GM12873 (cell line): Measurements from ENCODE around the gene SUMO3.

Experiments
- TF ChIP-seq, protein P1 (sequence below): IDR thresholded peaks from 2 replicates; pipeline ENCODE4 v1.5.1; 2012; ENCODE audit warnings: low read depth, mild to moderate bottlenecking, moderate library complexity, low read length, control low read depth; ENCODE audit not compliant: insufficient read depth; ENCODE audit errors: missing control alignments

The SUMO3 gene

DNA sequence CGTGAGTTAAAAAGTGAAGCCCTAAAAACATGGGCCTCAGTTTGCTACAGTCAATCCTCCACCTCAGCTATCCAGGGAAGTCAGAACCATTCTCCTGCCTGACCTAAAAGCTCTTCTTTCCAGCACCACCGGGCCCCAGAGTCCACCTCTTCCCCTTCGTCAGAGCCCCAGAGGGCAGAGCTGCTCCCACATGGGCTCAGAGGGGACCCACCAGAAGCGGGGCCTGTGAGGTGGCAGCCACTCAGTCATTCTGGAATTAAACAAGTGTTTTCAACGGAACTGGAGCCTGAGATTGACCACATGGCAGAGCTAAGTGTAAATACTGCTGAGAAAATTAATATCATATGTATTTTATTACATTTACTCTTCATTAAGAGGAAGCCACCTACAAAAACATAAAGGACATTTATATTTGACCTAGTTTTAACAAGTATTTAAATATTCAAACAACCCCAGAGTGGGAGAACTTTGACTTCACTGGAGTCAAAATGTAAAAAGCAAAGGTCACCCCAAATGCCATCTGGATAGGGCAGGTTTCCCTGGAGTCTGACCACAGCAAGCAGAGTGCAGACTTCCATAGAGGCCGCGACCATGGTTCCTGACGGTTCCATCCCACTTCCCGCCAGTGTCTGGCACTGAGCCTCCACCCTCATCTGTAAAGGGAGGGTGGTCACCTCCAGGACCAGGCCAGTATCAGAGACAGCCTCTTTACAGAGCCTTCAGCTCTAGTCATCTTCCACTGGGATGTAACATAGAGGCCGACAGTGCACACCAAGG, 1.8 kb downstream of the SUMO3 start:
- TF ChIP-seq, protein P1, sequence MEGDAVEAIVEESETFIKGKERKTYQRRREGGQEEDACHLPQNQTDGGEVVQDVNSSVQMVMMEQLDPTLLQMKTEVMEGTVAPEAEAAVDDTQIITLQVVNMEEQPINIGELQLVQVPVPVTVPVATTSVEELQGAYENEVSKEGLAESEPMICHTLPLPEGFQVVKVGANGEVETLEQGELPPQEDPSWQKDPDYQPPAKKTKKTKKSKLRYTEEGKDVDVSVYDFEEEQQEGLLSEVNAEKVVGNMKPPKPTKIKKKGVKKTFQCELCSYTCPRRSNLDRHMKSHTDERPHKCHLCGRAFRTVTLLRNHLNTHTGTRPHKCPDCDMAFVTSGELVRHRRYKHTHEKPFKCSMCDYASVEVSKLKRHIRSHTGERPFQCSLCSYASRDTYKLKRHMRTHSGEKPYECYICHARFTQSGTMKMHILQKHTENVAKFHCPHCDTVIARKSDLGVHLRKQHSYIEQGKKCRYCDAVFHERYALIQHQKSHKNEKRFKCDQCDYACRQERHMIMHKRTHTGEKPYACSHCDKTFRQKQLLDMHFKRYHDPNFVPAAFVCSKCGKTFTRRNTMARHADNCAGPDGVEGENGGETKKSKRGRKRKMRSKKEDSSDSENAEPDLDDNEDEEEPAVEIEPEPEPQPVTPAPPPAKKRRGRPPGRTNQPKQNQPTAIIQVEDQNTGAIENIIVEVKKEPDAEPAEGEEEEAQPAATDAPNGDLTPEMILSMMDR, result no peak

DNA sequence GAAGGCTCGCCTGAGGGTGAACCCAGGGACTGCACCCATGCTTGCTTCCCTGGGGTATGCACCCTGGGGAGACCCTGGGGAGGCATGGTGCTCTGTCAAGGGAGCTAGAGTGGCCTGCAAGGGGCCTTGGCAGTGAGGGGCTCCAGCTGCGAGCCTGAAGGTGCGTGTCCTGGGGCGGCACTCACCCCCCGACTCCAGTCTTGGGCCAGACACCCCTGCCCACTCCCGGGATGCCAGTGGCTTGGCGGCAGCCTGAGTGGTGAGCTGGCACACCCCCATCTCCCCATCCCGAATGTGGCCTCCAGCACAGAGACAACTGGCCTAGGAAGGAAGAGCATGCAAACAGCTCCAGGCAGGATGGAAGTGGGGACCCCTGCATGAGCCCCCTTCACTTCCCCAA, 2.6 kb downstream of the SUMO3 start:
- TF ChIP-seq, protein P1, result no peak

DNA sequence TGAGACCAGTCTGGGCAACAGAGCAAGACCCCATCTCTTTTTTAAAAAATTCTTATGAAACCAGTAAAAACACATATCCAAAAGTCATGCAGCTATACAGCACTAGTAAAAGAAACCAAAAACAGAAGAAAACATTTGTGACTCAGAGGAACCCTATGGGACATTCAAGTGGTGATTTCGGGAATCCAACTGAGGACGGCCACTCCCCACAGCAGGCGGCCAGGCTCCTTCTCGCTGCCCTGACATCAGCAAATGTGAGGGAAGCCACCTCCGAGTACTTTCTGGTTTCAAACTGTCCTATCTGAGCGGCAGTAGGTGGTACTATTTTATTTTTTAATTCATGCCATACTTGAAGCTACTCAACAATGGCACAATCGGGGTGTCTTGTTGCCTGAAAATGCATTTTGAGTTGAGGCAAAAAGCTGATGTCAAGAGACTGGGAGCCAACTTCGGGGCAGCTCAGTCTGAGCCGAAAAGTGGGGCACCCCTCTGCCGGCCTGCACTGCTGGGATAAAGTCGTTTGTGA, 3.3 kb downstream of the SUMO3 start:
- TF ChIP-seq, protein P1, result no peak

DNA sequence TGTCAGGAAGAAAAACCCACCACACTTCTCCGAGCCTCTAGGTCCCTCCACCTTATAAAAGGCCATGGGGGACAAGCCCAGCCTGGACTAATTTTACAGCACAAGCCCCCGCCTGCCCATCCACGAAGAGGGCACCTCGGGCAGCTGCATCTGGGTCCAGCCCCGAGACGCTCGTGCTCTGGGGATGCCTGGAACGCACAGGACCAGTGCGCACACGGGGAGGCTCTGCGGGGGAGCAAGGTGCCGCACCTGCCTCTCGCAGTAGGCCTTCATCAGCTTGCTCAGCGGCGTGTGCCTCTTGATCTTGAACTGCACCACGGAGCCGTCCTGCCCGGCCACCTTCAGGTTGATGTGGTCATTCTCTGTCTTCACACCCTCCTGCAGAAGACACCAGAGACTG, 4.1 kb downstream of the SUMO3 start:
- TF ChIP-seq, protein P1, result no peak

DNA sequence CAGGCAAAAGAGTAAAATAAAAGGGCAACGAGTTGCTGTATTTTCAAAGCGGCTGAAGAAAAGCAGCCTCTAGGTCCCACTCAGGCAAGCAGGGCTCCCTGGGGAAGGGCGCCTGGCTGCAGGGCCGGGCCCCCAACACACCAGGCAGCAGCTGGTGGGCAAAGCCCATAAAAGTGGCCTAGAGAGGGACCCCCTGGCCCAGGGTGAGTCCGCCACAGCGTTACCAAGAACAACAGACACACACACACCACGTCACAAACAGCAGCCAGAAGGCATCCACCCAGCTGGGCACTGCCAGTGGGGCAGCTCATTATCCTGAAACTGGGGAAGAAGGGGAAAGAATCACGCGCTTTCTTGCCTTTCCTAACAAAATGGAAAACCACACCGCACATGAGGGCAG, 4.7 kb downstream of the SUMO3 start:
- TF ChIP-seq, protein P1, result no peak

DNA sequence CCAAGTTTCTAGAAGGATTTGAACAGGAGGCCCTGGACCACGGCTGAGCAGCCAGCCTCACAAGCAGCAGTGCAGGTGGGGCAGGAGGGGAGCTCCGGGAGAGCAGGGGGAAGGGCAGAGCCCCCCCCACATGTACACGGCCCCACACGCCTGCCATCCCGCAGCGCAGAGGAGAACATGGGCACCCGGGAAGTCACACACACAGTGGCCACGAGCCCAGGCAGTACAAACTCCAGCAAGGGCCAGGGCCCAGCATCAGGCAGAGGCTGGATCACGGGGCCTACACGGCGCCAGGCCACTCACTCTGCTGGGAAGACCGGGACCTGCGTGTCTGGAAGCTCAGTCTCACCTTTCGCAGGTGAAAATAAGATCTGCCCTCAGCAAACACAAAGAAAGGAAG, 5.2 kb downstream of the SUMO3 start:
- TF ChIP-seq, protein P1, result no peak

DNA sequence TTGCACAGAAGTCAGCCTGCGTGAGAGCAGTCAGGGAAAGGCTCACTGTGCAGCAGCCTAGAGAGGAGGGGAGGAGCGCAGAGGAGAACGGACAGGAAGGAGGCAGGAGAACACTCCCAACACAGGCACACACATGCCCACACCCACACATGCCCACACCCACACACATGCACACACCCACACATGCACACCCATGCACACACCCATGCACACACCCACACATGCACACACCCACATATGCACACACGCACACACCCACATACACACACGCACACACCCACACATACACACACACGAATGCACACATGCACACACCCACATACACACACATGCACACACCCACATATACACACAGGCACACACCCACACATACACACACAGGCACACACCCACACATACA, 7.1 kb downstream of the SUMO3 start:
- TF ChIP-seq, protein P1, result no peak
